ENCODE measurements around the gene NENF.

NENF gene

DNA sequence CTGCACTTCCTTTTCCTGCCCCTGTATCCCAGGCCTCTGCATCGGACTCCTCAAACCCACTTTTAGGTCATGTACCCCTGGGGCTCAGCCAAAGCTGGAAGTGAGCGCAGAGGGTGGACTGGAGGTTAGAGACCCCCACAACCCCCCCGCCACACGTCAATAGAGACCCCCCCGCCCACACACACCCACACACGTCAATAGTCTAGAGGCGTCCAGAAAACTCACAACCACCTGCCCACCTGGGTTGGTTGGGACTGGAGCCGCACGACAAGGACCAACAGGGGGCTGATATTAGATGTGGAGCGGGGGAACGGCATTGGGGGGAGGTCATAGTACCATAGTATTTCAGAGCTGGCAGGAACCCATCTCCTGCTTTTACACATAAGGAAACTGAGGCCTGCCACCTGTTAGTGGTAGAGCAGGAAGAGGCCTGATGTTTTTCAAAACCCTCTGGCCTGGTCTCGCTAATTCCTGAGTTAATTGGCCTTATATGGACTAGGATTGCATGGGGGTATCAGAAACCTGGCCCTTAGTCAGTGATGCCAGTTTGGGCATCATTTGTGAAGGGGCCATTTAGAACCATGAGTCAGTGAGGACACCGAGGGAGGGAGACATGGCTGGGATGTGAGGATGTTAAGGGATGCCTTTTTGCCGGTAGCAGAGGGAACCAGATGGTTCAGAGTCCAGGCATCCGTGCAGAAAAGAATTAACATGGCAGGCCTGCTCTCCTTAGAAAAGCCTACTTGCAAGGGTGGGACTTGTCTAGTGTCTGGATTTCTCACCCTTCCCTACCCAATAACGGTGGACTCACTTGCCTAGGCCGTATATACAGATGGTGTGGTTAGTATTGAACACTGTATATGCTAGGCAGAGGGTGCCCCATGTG lies 1.1 kb downstream of the NENF start:
- Mint-ChIP-seq H3K9me3 (no peaks in the 10 kb centered on the region), H3K4me1 (peaks cover 12% of the 10 kb centered on the region), H3K27ac (no peak overlapping the region), H3K36me3 (ENCODE audit: low read depth) (peaks cover 4% of the 10 kb centered on the region), H3K27me3 (ENCODE audit: low read depth) (no peaks in the 10 kb centered on the region), H3K4me3 (peak overlapping the region; percentile 80 to 87 (median 86))
- TF ChIP-seq, protein P1, sequence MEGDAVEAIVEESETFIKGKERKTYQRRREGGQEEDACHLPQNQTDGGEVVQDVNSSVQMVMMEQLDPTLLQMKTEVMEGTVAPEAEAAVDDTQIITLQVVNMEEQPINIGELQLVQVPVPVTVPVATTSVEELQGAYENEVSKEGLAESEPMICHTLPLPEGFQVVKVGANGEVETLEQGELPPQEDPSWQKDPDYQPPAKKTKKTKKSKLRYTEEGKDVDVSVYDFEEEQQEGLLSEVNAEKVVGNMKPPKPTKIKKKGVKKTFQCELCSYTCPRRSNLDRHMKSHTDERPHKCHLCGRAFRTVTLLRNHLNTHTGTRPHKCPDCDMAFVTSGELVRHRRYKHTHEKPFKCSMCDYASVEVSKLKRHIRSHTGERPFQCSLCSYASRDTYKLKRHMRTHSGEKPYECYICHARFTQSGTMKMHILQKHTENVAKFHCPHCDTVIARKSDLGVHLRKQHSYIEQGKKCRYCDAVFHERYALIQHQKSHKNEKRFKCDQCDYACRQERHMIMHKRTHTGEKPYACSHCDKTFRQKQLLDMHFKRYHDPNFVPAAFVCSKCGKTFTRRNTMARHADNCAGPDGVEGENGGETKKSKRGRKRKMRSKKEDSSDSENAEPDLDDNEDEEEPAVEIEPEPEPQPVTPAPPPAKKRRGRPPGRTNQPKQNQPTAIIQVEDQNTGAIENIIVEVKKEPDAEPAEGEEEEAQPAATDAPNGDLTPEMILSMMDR (IDR thresholded peaks at IDR 0.05; ENCODE audit: unreplicated experiment in 3 of 3): no peak

DNA sequence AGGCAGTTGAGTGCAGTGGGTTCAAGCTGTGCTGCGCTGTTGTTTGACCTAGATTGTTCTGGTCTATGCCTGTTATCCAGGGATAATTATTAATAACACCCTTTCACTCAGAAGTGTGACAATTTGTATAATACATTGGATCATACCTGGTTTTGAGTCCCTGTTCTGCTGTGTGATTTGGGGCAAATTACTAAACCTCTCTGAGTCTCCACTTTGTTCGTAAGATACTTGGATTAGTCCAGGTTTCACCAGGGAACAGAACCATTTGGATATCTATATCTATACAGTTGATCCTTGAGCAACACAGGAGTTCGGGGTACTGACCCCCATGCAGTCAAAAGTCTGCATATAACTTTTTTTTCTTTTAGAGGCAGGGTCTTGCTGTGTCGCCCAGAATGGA lies 2.3 kb downstream of the NENF start:
- H3K4me3 Mint-ChIP-seq: no peak overlapping the region
- H3K4me1 Mint-ChIP-seq: peaks cover 12% of the 10 kb centered on the region
- H3K27ac Mint-ChIP-seq: no peak overlapping the region
- TF ChIP-seq, protein P1 (IDR thresholded peaks at IDR 0.05; ENCODE audit: unreplicated experiment in 3 of 3): no peak
- H3K36me3 Mint-ChIP-seq (ENCODE audit: low read depth): peaks cover 4% of the 10 kb centered on the region
- no peaks in the 10 kb centered on the region for H3K9me3 Mint-ChIP-seq
- no peaks in the 10 kb centered on the region for H3K27me3 Mint-ChIP-seq (ENCODE audit: low read depth)

DNA sequence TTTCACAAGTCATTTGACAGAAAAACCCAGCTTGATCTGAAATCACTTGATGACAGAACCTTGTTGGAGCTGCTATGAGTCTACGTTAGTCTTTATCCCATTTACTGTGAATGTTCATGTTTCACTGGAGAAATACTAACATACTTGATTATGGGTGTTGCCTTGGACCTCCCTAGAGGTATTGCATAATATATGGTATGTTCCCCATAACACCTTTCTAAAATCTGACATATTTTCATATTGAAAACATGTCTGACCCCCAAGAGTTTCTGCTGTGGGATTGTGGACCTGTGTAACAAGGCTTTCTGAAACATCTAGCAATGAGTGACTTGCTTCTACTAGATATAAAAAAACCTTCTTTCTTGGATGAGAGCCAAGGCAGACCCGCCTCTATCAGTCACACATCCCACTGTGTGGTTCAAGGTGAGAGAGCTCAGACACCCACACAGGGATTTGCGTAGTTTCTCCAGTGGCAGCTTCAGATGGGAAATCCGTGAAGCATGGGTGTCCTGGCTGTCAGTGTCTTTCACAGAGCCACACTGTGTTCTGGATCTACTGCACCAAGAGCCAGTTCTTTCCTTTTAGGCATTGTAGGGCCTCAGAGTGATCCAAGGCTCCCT lies 4.6 kb downstream of the NENF start:
- Mint-ChIP-seq H3K27me3 (ENCODE audit: low read depth) (no peaks in the 10 kb centered on the region), H3K27ac (no peak overlapping the region), H3K4me1 (peaks cover 9% of the 10 kb centered on the region), H3K36me3 (ENCODE audit: low read depth) (peaks cover 4% of the 10 kb centered on the region), H3K9me3 (no peaks in the 10 kb centered on the region), H3K4me3 (no peak overlapping the region)
- TF ChIP-seq, protein P1 (IDR thresholded peaks at IDR 0.05; ENCODE audit: unreplicated experiment in 3 of 3): no peak

DNA sequence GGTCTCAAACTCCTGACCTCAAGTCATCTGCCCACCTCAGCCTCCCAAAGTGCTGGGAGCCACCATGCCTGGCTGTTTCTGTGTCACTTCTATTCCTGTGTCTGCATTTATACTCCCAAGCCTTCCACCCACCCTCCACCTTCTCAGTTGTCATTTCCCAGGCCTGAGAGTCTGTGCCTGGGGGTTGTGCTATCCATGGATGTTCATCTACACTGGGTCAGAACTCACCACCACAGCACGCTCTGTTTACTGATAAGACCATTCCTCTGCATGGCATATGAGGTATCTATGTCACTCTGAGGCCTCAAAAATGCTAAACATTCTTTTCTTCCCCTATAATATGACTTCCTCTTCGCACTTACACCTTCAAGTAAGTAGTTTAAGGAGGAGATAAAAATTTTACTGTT lies 6.1 kb downstream of the NENF start:
- TF ChIP-seq, protein P1 (IDR thresholded peaks at IDR 0.05; ENCODE audit: unreplicated experiment in 3 of 3): no peak
- Mint-ChIP-seq H3K36me3 (ENCODE audit: low read depth) (peaks cover 4% of the 10 kb centered on the region), H3K4me3 (no peak overlapping the region), H3K27ac (no peak overlapping the region), H3K9me3 (no peaks in the 10 kb centered on the region), H3K4me1 (peaks cover 5% of the 10 kb centered on the region), H3K27me3 (ENCODE audit: low read depth) (no peaks in the 10 kb centered on the region)

DNA sequence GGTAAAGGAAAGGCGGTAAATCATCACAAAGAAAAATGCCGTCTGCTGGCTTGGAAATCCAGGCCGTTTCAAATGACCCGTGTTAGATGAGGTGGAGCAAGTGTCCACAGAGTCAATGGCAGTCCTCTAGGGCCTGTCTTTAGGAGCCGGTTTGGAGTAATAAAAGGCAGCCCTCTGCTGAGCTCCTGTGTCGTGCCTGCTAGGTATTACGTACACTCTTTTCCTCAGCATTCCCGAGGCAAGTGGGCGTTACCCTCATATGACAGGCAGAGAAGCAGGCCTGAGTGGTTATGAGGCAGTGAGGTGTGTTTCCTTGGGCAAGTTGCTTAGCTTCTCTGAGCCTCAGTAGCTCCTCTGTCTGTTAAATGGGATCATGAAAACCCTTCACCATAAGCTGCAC lies 7.7 kb downstream of the NENF start:
- H3K27ac Mint-ChIP-seq: no peak overlapping the region
- peaks cover 8% of the 10 kb centered on the region for H3K36me3 Mint-ChIP-seq (ENCODE audit: low read depth)
- TF ChIP-seq, protein P1 (IDR thresholded peaks at IDR 0.05; ENCODE audit: unreplicated experiment in 3 of 3): no peak
- no peaks in the 10 kb centered on the region for H3K27me3 Mint-ChIP-seq (ENCODE audit: low read depth)
- no peak overlapping the region for H3K4me3 Mint-ChIP-seq
- H3K4me1 Mint-ChIP-seq: peaks cover 4% of the 10 kb centered on the region
- H3K9me3 Mint-ChIP-seq: no peaks in the 10 kb centered on the region

Measured in nephron (organoid).